Testis (tissue), 2 donors: Measurements from ENCODE around the gene SLC49A3.

Source experiments
- CTCF ChIP-seq, 3 experiments: fragments of 450-650 bp in 2 of 3; fragments of 200-600 bp in 1 of 3; sonication (generic) in 1 of 3; IDR thresholded peaks; one replicate each; pipeline ENCODE4 v1.5.1; 2016 to 2019; ENCODE audit warnings: antibody characterized with exemption in 3 of 3, mild to moderate bottlenecking in 2 of 3, moderate library complexity in 1 of 3
- POLR2A ChIP-seq: fragments of 450-650 bp; IDR thresholded peaks from one replicate; pipeline ENCODE4 v1.6.1; 2017; ENCODE audit warnings: antibody characterized with exemption, mild to moderate bottlenecking, moderate library complexity

GRCh38 chr4:704971-705277, 16.0 kb upstream of the SLC49A3 start:
- TF ChIP-seq POLR2A, result no peak
- TF ChIP-seq CTCF (IDR thresholded peaks at IDR 0.05), result no peak
